ENCODE data around the gene ACADL.
"Not testable (repeated sequence)": the region's sequence is repeated elsewhere in the genome, so short reads cannot be mapped to it uniquely, and the experiment has no call there.

The ACADL gene

DNA sequence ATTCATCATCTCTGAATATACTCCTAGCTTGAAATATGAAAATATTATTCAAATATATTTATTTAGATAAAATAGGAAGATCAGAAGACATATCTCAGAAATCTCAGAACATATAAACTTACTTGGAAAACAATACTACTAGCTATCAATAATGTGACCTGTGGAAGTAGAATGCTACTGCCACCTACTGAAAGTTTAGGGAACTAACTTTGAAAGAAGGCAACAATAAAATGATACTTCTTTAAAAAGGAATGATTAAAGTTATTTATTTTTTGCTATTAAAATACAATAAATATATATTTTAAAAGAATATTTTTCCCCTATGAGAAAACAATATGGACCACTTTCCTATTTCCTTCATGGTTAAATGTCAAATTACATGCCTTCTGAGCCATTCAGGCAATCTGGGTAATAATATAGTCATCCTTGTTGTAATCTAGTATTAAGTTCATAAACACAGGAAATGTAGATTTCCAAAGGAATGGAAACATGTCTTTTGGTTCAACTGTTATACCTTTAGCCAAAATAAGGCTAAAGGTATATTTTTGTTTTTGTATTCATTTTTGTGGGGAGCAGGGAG is 26.0 kb downstream of the ACADL start:
- DNase-seq: peak; percentile 48

DNA sequence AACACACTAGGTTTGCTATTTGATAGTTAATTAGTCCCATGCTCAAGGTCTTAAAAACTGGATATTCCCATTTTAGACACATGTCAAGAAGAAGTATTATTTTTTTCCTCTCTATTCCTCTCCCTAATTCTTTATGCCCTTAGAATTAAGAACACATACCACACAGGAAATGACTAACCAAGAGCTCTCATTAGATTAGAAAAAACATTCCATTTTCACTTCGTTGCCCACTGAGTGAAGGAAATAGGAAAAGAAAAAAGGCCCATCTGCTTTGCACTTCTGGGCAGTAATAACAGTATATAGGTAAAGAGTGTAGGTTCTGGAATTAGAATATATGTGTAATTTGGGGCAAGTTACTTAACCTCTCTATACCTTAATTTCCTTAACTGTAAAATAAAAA is 26.9 kb downstream of the ACADL start:
- no peak for DNase-seq

GRCh38 chr2:210197720-210198119 is 27.5 kb downstream of the ACADL start:
- DNase-seq: no peak

- DNase-seq: peak; percentile 80
These were observed 30.0 kb downstream of the ACADL start for GRCh38 chr2:210195101-210195852.

GRCh38 chr2:210190345-210190744 is 34.9 kb downstream of the ACADL start:
- no peak for DNase-seq

GRCh38 chr2:210189452-210190138 is 35.7 kb downstream of the ACADL start:
- no peak for DNase-seq

GRCh38 chr2:210188755-210189154 is 36.5 kb downstream of the ACADL start:
- no peak for DNase-seq

- DNase-seq: no peak
These were observed 37.1 kb downstream of the ACADL start for GRCh38 chr2:210188190-210188589.

DNA sequence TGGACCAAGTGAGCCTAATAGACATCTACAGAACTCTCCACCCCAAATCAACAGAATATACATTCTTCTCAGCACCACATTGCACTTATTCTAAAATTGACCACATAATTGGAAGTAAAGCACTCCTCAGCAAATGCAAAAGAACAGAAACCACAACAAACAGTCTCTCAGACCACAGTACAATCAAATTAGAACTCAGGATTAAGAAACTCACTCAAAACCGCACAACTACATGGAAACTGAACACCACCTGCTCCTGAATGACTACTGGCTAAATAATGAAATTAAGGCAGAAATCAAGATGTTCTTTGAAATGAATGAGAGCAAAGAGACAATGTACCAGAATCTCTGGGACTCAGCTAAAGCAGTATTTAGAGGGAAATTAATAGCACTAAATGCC is 41.3 kb downstream of the ACADL start:
- DNase-seq: not testable (repeated sequence)

DNA sequence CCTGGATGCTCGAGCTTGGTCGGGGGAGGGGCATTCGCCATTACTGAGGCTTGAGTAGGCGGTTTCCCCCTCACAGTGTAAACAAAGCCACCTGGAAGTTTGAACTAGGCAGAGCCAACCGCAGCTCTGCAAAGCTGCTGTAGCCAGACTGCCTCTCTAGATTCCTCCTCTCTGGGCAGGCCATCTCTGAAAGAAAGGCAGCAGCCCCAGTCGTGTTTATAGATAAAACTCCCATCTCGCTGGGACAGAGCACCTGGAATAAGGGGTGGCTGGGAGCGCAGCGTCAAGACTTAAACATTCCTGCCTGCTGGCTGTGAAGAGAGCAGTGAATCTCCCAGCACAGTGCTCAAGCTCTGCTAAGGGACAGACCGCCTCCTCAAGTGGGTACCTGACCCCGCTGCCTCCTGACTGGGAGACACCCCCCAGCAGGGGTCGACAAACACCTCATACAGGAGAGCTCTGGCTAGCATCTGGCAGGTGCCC is 43.6 kb downstream of the ACADL start:
- not testable (repeated sequence) for DNase-seq

GRCh38 chr2:210181033-210181605 is 44.1 kb downstream of the ACADL start:
- DNase-seq: not testable (repeated sequence)

- no peak for DNase-seq
These were observed 44.8 kb downstream of the ACADL start for GRCh38 chr2:210180477-210180876.

GRCh38 chr2:210179351-210179990 is 45.8 kb downstream of the ACADL start:
- DNase-seq: no peak

DNA sequence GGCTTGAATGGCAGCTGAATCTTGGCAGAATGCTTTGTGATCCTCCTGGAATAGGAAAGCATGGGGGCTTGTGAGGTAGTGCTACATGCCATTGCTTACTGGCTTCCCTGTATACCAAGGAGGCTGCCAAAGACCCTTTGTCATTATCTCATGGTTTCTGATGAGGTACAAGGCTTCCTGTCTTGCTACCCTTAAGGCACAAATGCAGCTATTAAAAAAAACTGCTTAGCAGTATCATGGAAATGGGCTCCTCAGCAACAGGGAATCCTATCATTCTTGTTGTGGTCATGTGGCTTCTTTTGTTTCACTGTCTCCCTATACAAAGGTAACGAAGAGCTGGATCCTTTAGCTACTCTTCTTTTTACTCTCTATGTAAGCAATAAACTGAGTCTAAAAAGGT is 47.5 kb downstream of the ACADL start:
- DNase-seq: no peak

DNA sequence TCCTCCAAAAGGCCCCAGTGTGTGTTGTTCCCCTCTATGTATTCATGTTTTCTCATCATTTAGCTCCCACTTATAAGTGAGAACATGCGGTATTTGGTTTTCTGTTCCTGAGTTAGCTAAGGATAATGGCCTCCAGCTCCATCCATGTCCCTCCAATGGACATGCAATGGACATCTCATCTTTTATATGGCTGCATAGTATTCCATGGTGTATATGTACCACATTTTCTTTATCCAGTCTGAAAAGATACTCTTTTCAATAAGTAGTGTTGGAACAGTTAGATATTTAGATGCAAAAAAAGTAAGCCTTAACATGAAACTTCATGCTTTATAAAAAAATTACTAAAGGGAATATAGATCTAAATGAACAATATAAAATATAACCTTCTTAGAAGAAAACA is 48.1 kb downstream of the ACADL start:
- not testable (repeated sequence) for DNase-seq

- no peak for DNase-seq
These were observed 51.2 kb downstream of the ACADL start for GRCh38 chr2:210174086-210174485.

GRCh38 chr2:210172219-210172575 is 53.0 kb downstream of the ACADL start:
- DNase-seq: no peak

GRCh38 chr2:210171309-210172218 is 53.7 kb downstream of the ACADL start, which contains the start of gene KANSL1L:
KANSL1L (minus strand) TSS chr2:210171409; CDS start chr2:210154582, 16,827 bp downstream.
- DNase-seq: peak; percentile 99

DNA sequence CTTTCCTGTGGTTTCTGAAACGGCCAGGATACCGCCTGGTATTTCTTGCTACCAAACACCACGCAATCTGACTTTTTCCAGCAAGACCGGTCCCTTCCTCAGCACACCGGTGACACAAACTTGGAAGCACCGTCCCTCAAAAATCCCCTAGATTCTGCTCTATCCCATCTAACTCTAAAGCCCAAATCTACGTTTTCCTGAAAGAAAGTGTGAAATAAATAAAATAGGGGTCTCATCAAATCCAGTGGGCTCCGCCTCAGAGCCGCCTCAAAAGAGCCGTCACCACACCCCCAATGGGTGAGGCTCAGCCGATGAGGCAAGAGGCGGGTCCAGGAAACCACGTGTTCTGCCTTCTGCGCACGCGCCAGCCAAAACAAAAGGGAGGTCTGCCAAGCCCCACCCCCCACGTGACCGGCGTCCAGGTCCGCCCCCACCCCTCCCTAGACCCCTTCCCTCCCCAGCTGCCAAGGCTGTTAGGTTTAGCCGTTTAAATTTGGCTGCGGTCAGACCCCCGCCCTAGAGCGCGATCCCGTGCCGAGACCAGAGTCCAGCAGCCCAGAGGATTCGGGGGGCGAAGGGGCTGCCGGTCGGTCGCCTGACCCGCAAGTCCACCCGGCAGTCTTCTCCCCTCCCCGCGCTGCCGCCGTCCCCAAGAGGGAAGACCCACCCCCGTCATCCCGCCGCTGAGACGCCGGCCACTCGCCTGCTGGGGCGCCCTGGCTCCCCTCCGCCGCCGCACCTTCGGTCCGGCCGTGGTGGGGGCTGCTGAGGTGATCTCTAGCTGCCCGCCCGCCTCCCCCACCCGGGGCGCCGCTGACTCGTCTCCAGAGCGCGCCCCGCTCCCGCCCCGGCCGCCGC is 54.6 kb downstream of the ACADL start:
- DNase-seq: peak; percentile 99

DNA sequence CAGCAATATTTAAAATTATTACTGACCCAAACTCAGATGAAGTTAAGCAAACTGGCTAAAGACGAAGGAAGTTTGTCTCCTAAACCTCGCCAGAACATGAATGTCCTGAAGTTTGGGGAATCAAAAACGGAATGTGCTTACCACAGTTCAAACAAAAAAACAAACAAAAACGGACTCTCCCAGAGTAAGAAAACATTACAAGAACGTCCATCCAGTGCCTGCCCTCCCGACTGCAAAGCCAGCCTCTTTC is 55.1 kb downstream of the ACADL start:
- DNase-seq: no peak

- peak; percentile 39 for DNase-seq
These were observed 55.6 kb downstream of the ACADL start for GRCh38 chr2:210169516-210170195.

Data from NCI-H2227 treated with DMSO at 0.1 percent for 48 hours (cell line).